Nephron progenitor cell (in vitro differentiated cells): ENCODE data around the gene SLAMF8.

ENCODE experiments used
- DNase-seq: peaks from one replicate; pipeline ENCODE4 v3.0.0; 2021
- H3K27ac Mint-ChIP-seq: 2 replicates; pipeline ENCODE4 v1.8.0; 2021; ENCODE audit warnings: mild to moderate bottlenecking, moderate library complexity, mixed read lengths
- H3K27me3 Mint-ChIP-seq: 2 replicates; pipeline ENCODE4 v1.8.0; 2021; ENCODE audit warnings: mild to moderate bottlenecking, low read depth, mixed read lengths; ENCODE audit not compliant: poor library complexity
- H3K36me3 Mint-ChIP-seq: 2 replicates; pipeline ENCODE4 v1.8.0; 2021; ENCODE audit warnings: low read depth, mixed read lengths
- H3K4me1 Mint-ChIP-seq: 2 replicates; pipeline ENCODE4 v1.8.0; 2021; ENCODE audit warnings: mixed read lengths
- H3K4me3 Mint-ChIP-seq: 2 replicates; pipeline ENCODE4 v1.8.0; 2021; ENCODE audit warnings: mild to moderate bottlenecking, moderate library complexity, mixed read lengths
- H3K9me3 Mint-ChIP-seq: 2 replicates; pipeline ENCODE4 v1.8.0; 2021; ENCODE audit warnings: mild to moderate bottlenecking, moderate library complexity, mixed read lengths
- CTCF ChIP-seq: fragments of 200-600 bp; sonication (generic); IDR thresholded peaks from 2 replicates; pipeline ENCODE4 v1.5.0; 2021; ENCODE audit warnings: antibody characterized with exemption

Gene SLAMF8

GRCh38 chr1:159884296-159884695 lies 57.6 kb downstream of the SLAMF8 start:
- H3K9me3 Mint-ChIP-seq, result no peaks in the 10 kb centered on the region
- H3K4me3 Mint-ChIP-seq, result no peak overlapping the region
- TF ChIP-seq CTCF, result no peak
- peaks cover 7% of the 10 kb centered on the region for H3K27me3 Mint-ChIP-seq
- H3K27ac Mint-ChIP-seq, result no peak overlapping the region
- H3K4me1 Mint-ChIP-seq, result no peaks in the 10 kb centered on the region
- H3K36me3 Mint-ChIP-seq, result no peaks in the 10 kb centered on the region
- no peak for DNase-seq
